Uterus (tissue), 4 donors: ENCODE results near the gene FAM228A. TPM values are rescaled to one million over a fixed set of nuclear protein-coding genes. Genes with fewer than 3 reads are reported as not detected.

Experiments used
- DNase-seq, 2 donors: peaks; one replicate each; pipeline ENCODE4 v3.0.0-alpha.2; 2019 to 2020
- H3K27ac ChIP-seq, 2 donors: fragments of 200-600 bp; sonication (generic); 1 replicate in 1 of 2; 2 replicates in 1 of 2; pipeline ENCODE4 v1.5.1; 2016 to 2018
- H3K27me3 ChIP-seq, 2 donors: fragments of 200-600 bp; sonication (generic); one replicate each; pipeline ENCODE4 v1.5.1; 2018 to 2019; ENCODE audit warnings: control low read depth in 1 of 2
- H3K36me3 ChIP-seq, 2 donors: fragments of 200-600 bp; sonication (generic); one replicate each; pipeline ENCODE4 v1.5.1; 2019; ENCODE audit warnings: control low read depth in 1 of 2
- H3K4me1 ChIP-seq, 2 donors: fragments of 200-600 bp; sonication (generic); one replicate each; pipeline ENCODE4 v1.5.1; 2018 to 2019; ENCODE audit warnings: control low read depth in 1 of 2
- H3K4me3 ChIP-seq, 2 donors: fragments of 200-600 bp; sonication (generic); 1 replicate in 1 of 2; 2 replicates in 1 of 2; pipeline ENCODE4 v1.5.1; 2018 to 2019; ENCODE audit warnings: mild to moderate bottlenecking in 1 of 2
- H3K9me3 ChIP-seq, 2 donors: fragments of 200-600 bp; sonication (generic); one replicate each; pipeline ENCODE4 v1.5.1; 2019; ENCODE audit warnings: control low read depth in 1 of 2
- POLR2A ChIP-seq, 2 donors: fragments of 450-650 bp; IDR thresholded peaks; one replicate each; pipeline ENCODE4 v1.6.1; 2016; ENCODE audit warnings: antibody characterized with exemption in 2 of 2, mild to moderate bottlenecking in 1 of 2, moderate library complexity in 1 of 2
- intact Hi-C: fragments of 100-400 bp; cut with DNase I; formaldehyde crosslinking; loops from one replicate; pipeline ENCODE4 v1.15.1; 2023; ENCODE audit warnings: low total_unique reads
- total RNA-seq, 4 donors: library from RNA; depleted of rRNA in 3 of 4; stranded (reverse); fragments of >200 nt in 3 of 4; gene quantifications; one replicate each; pipeline versions ENCODE4 v1.1.0 to v1.2.4, GENCODE V29; 2014 to 2023
- TF ChIP-seq, protein P1 (sequence below), 4 experiments: fragments of 200-600 bp in 2 of 4; fragments of 450-650 bp in 2 of 4; sonication (generic) in 2 of 4; IDR thresholded peaks; one replicate each; pipeline ENCODE4 v1.5.1; 2016 to 2019; ENCODE audit warnings: antibody characterized with exemption in 4 of 4, mild to moderate bottlenecking in 2 of 4, moderate library complexity in 1 of 4
- donor health status: DM: yes; HTN: yes; CAD: no.

Gene FAM228A
- total RNA-seq, 4 donors from 2014 or later = 1.4 to 3.1 (median 3.0) TPM; not detected in 1

GRCh38 chr2:24228470-24228869, 53.6 kb downstream of the FAM228A start:
- Histone ChIP-seq H3K27ac (no peak overlapping the region), H3K36me3 (no peaks in the 10 kb centered on the region), H3K4me1 (no peaks in the 10 kb centered on the region), H3K27me3 (no peaks in the 10 kb centered on the region), H3K4me3 (no peak overlapping the region), H3K9me3 (no peaks in the 10 kb centered on the region)
- TF ChIP-seq, protein P1, sequence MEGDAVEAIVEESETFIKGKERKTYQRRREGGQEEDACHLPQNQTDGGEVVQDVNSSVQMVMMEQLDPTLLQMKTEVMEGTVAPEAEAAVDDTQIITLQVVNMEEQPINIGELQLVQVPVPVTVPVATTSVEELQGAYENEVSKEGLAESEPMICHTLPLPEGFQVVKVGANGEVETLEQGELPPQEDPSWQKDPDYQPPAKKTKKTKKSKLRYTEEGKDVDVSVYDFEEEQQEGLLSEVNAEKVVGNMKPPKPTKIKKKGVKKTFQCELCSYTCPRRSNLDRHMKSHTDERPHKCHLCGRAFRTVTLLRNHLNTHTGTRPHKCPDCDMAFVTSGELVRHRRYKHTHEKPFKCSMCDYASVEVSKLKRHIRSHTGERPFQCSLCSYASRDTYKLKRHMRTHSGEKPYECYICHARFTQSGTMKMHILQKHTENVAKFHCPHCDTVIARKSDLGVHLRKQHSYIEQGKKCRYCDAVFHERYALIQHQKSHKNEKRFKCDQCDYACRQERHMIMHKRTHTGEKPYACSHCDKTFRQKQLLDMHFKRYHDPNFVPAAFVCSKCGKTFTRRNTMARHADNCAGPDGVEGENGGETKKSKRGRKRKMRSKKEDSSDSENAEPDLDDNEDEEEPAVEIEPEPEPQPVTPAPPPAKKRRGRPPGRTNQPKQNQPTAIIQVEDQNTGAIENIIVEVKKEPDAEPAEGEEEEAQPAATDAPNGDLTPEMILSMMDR (IDR thresholded peaks at IDR 0.05) = peak in 2 of 4 experiments; percentile 5 to 16
- no peak for TF ChIP-seq POLR2A (IDR thresholded peaks at IDR 0.05)
- intact Hi-C loops = no loop called here
- no peak for DNase-seq

- DNase-seq = no peak
- intact Hi-C loops = no loop called here
- no peak for TF ChIP-seq POLR2A (IDR thresholded peaks at IDR 0.05)
- TF ChIP-seq, protein P1 (IDR thresholded peaks at IDR 0.05) = no peak
- Histone ChIP-seq H3K9me3 (no peaks in the 10 kb centered on the region), H3K27ac (no peak overlapping the region), H3K27me3 (no peaks in the 10 kb centered on the region), H3K36me3 (no peaks in the 10 kb centered on the region), H3K4me3 (no peak overlapping the region), H3K4me1 (no peaks in the 10 kb centered on the region)
These were observed 56.6 kb downstream of the FAM228A start for GRCh38 chr2:24231461-24231881.

- Histone ChIP-seq H3K4me3 (no peak overlapping the region), H3K4me1 (no peaks in the 10 kb centered on the region), H3K9me3 (no peaks in the 10 kb centered on the region), H3K36me3 (no peaks in the 10 kb centered on the region), H3K27ac (no peak overlapping the region), H3K27me3 (no peaks in the 10 kb centered on the region)
- TF ChIP-seq, protein P1 (IDR thresholded peaks at IDR 0.05) = no peak
- no peak for TF ChIP-seq POLR2A (IDR thresholded peaks at IDR 0.05)
- intact Hi-C loops = no loop called here
- no peak for DNase-seq
These were observed 58.5 kb downstream of the FAM228A start for GRCh38 chr2:24233321-24233720.

DNA sequence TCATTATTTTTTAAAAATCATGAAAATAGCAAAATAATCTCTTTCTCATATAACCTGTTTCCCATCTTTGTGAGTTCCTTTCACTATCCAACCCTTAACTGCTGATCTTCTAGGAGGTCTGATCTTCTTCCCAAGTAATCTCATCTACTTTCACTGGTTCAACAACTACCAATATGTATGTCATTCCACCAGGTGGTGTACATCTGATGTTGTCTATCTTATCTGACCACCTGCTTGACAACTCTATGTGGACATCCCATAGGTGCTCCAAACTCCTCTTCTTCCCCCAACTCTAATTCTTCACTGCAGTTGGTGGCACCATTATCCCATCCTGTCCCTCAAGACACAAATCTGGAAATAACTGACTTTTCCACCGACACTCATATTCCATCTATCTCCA, 62.5 kb downstream of the FAM228A start:
- Histone ChIP-seq H3K9me3 (no peaks in the 10 kb centered on the region), H3K36me3 (no peaks in the 10 kb centered on the region), H3K4me1 (no peaks in the 10 kb centered on the region), H3K27me3 (no peaks in the 10 kb centered on the region), H3K27ac (no peak overlapping the region), H3K4me3 (no peak overlapping the region)
- intact Hi-C loops = no loop called here
- TF ChIP-seq, protein P1 (IDR thresholded peaks at IDR 0.05) = no peak
- no peak for TF ChIP-seq POLR2A (IDR thresholded peaks at IDR 0.05)
- no peak for DNase-seq

DNA sequence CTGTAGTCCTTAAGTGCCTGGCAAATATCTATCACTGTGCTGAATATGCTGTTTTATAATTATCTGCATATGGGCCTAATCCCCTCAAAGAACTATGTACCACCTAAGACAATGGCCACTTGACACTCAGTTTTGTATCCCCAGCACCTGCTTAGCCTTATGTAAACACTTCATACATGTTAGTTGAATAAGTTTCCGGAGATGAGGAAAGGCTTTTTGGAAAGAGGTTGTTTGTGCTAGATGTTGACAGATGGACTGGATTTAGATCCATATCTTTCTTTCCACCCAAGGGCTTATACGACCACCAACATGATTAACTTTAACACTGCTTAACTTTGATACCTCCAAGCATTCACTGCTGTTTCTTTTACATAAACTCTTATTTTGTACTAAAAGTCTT, 63.3 kb downstream of the FAM228A start:
- intact Hi-C loops = no loop called here
- DNase-seq = no peak

More for the DNA sequence above, 63.3 kb downstream of the FAM228A start:
- TF ChIP-seq, protein P1 (IDR thresholded peaks at IDR 0.05) = no peak
- no peak for TF ChIP-seq POLR2A (IDR thresholded peaks at IDR 0.05)
- H3K27me3 ChIP-seq = no peaks in the 10 kb centered on the region
- H3K4me1 ChIP-seq = no peaks in the 10 kb centered on the region
- H3K27ac ChIP-seq = no peak overlapping the region
- no peak overlapping the region for H3K4me3 ChIP-seq
- no peaks in the 10 kb centered on the region for H3K9me3 ChIP-seq
- no peaks in the 10 kb centered on the region for H3K36me3 ChIP-seq
